Frontal cortex (tissue), 4 donors: ENCODE results near the gene NHSL2. TPM values are rescaled to one million over a fixed set of nuclear protein-coding genes. Genes with fewer than 3 reads are reported as not detected.
A peak's percentile ranks its signal among the peaks of the same experiment; 100 is the strongest.
"Not testable (repeated sequence)": the region's sequence is repeated elsewhere in the genome, so short reads cannot be mapped to it uniquely, and the experiment has no call there.

Source experiments
- DNase-seq, 2 donors: peaks; one replicate each; pipeline ENCODE4 v3.0.0; 2012; ENCODE audit warnings: low spot score in 2 of 2
- FAIRE-seq: peaks from 2 replicates; lab custom pipeline; 2012; peaks lifted over from hg19 to GRCh38; lab: Jason Lieb, UNC
- total RNA-seq: library from RNA; depleted of rRNA; stranded (reverse); fragments of >200 nt; gene quantifications from one replicate; pipeline ENCODE4 v1.2.3, GENCODE V29; 2014
- donor health status: control.
- donor health status: control.
- donor health status: control.

The NHSL2 gene
- total RNA-seq, 1 donor from 2014 or later: 0.82 TPM

GRCh38 chrX:71919886-71920285 lies 9.2 kb downstream of the NHSL2 start:
- FAIRE-seq (no peak), DNase-seq (no peak)

DNA sequence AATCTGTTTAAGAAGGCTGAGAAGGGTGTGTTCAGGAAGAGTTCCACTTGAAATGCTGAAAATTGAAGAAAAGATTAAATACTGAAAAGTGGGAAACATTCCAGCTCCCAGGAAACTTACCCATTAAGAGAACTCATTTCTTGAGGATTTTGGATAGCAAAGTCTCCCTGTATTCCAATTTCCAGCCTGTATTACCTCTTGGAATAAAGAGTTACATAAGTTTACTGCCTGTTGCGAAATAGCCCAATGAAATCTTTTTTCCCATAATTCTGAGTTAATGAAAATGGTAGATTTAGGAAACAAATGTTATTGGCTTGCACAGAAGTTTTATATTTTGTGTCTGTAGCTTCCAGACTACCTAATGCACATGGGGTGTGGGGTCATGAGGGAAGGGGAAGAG lies 12.0 kb downstream of the NHSL2 start:
- DNase-seq (no peak), FAIRE-seq (no peak)

DNA sequence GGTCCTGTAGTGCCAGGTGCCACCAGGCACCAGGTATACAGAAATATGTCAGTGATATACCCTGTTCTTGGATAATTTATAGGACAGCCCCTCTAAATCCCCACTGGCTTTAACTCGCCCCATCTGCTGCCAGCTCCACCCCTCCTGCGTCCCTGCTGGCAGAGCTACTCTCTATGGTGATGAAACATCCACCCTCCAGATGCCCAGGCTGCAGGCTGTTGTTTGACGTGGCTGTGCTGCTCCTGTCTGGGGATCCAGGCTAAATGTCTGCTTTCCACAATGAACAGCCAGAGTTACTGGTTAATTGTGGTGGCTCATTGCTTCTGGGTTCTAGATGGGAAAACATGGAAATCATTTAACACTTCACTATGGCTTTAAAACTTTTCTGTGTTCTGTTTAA lies 12.9 kb downstream of the NHSL2 start:
- no peak for DNase-seq
- FAIRE-seq: no peak

DNA sequence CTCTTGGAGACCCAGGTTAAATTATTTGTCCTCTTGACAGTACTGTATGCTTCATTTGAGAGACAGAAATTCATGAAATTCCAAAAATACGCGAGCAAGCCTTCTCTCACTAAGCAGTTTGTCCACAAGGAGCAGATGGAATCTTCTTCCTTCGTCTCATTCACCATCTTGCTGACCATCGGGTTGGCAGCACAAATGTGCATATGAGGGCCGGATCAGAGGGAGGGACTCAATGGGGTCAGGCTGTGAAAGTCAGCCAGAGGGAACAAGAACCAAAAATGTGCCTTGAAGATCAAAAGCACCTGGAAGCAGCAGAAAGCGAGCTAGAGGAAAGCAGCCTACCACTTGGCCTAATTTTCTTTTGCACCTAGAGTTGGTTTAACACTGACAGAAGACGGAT lies 16.4 kb downstream of the NHSL2 start:
- DNase-seq (no peak), FAIRE-seq (no peak)

- FAIRE-seq (no peak), DNase-seq (no peak)
Measured at GRCh38 chrX:71928856-71929255, 18.2 kb downstream of the NHSL2 start.

- no peak for FAIRE-seq
Measured at GRCh38 chrX:71930298-71930697, 19.7 kb downstream of the NHSL2 start.

DNA sequence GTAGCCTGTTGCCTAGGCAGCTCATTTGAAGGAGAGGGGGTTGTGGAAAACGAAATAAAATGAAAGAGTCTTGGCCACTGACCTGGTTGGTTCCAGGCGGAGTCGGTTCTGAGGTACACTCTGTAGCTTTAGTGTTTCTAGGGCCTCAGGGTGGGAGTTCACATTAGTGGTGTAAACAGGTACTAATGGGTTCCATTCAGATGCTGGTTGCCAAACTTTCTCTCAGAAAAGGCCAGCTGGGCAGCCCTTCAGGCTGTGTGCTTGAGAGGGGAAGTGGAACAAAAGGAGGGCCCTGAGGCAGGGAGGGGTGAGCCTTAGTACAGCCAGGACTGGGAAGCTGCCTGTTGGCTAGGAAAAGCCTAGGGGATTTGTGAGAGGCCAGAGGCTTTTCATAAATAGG lies 24.8 kb downstream of the NHSL2 start:
- FAIRE-seq (no peak), DNase-seq (no peak)

More at GRCh38 chrX:71930298-71930697, 19.7 kb downstream of the NHSL2 start:
- no peak for DNase-seq

DNA sequence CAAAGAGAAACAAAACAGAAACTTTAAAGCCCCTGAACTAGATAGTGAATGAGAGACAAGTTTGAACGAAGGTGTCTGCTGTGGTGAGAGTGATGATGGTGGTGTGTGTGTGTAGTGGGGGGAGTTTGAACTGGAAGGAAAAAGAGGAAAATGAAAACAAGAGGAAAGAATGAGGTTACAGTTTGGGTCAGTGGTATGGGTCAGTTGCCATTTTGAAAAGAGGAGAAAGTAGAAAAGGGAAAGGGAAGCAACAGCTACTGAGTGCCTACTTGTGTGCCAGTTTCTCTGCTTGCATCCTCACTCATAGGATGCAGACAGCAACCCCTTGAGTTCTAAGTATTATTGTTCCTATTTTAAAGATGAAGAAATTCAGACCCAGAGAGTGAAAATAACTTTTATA lies 26.0 kb downstream of the NHSL2 start:
- FAIRE-seq: no peak
- DNase-seq: no peak

DNA sequence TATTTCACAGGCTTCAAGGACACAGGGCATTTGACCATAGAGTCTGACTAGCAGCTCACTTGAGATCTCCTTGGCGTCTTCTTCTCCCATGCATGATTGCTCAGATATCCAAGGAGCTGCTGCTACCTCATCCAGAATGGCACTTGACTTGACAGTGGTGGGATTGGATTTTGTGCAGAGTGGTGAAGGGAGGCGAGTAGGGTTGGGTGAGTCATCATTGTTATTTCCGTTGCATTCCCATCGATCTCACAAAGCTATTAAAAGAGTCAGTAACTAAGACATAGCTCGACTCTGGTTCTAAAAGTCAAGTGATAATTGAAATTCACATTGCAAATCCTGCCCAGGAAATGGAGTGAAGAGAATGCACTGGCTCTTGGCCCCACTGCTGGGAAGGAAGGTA lies 27.7 kb downstream of the NHSL2 start:
- FAIRE-seq: no peak
- no peak for DNase-seq

GRCh38 chrX:71941145-71941544 lies 30.5 kb downstream of the NHSL2 start:
- FAIRE-seq: no peak
- DNase-seq: no peak

GRCh38 chrX:71941776-71942175 lies 31.1 kb downstream of the NHSL2 start:
- FAIRE-seq (no peak), DNase-seq (peak in 1 of 2 donors; percentile 14)

DNA sequence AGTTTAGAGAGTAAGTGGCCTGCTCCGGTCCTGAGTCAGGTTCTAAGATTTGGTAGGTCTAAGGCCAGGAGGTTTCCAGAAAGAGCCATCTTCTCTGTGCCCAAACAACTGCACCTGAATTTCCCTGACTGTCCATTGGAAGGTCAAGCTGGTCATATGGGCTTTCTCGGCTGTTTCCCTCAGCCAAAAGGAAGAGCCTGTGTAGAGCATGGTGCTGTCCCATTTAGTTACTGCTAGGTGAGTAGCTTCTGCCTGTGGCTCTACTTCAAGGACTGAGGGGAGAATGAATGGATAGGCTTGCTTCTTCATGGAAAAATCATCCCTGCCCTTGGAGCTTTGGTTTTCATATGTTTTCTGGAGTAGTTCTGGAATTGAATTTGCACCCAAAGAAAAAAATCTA lies 33.7 kb downstream of the NHSL2 start:
- no peak for DNase-seq

DNA sequence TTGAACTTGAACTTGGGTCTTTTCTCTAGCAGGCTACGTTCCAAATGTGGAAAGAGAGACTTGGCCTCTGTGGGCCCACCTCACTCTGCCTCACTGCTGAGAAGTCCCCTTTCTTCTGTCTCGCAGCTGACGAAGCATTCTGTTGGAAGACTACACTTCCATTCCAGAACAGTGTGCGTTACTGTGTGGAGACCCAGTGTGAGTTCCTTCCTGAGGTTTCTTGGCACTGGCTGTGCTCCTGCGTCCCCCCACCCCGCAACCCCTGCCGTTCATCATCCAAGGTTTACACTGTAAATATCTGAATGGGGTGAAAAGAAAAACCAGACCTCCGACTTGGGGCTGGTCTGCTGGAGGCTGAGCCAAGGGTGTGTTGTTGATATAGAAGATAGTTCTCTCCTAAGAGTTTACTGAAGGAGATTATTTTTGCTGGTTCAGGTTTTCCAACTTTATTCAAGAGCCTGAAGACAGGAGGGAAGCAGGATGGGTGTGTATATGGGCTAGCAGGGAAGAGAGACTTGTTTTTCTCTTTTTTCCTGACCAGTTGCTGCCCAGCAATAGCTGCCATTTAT lies 34.7 kb downstream of the NHSL2 start:
- FAIRE-seq (no peak), DNase-seq (no peak)

More for the DNA sequence above, 33.7 kb downstream of the NHSL2 start:
- FAIRE-seq: no peak

GRCh38 chrX:71949363-71949762 lies 38.7 kb downstream of the NHSL2 start:
- FAIRE-seq (no peak), DNase-seq (no peak)

DNA sequence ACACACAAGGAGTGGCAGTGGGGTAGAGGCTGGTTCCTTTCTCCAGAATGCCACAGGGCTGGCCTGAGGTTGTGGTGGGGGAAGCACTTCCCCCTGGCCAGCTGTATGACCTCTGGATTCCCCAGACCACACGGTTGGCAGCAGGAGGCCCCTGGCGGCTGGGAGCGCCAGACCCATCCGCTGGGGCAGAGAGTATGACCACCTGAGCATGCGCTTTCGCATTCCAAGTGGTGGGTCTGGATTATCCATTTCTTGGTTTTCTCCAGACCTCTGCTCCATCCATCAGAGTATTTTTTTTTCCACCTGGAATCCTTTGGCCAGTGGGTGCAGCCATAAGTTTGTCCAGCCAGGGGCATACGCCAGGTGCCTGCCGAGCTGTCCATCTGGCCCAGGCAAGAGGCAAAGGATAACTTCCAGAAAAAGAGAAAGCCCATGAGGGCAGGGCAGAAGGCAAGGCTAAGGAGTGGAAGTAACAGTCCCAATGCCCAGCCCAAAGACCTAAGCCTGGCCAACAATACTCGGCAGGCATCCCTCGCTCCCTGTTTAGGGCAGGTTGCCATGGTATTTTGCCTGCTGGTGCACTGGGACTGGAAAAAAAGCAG lies 39.3 kb downstream of the NHSL2 start:
- DNase-seq (no peak), FAIRE-seq (no peak)

DNA sequence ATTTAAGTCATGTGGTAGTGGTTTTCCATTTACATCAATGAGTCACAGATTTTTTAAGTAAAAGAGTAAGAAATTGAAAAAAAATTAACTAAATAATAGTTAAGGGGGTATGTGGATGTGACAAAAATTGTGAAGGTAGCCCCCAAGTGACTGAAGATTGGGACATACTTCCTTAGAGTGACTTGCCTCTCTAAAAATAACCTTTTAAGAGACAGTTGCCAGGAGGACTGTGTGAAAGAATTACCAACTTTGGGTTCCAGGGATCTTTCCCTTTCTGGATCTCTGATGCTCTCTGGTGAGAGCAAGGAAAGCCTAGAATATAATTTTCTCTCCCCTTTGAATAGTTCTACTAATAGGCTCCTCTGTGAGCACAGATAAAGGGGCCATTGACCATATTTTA lies 42.7 kb downstream of the NHSL2 start:
- FAIRE-seq: no peak

DNA sequence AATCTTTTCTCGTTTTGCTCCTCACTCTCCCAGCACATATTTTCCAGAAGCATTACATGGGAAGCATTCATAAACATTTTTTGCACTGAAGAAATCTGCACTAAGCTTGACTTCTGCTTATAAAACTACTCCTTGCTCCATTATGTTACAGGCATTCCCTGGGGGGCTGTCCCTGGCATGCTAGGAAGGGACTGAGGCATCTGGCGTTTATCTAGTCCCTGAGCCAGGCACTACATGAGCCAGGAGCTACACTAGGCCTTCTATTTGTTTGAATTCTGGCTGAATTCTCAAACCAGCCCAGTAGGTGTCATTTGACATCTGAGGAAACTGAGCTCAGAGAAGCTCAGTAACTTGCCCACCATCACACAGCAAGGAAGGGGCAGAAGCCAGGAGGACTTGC lies 43.3 kb downstream of the NHSL2 start:
- DNase-seq: no peak

More for the DNA sequence above, 42.7 kb downstream of the NHSL2 start:
- DNase-seq: no peak

DNA sequence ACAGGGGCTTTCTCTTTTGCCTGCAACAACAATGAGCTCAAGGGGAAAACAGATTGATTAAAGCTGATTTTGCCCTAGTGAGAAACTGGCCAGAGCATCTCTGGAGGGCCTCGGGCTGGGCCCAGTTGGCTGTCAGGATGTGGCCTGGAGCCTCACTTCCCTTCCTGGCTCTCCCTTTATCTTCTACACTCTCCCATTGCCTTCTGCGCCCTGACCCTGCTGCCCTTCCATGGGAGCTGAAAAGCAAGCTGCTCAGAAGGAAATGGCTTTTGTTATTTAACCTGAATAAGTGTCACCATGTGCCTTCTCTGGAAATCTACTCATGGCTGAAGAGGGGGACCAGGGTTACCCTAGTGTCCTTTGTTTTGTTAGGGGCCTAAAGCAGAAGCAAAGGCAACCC lies 43.8 kb downstream of the NHSL2 start:
- no peak for FAIRE-seq

More for the DNA sequence above, 43.3 kb downstream of the NHSL2 start:
- no peak for FAIRE-seq

GRCh38 chrX:71955530-71956120 lies 45.0 kb downstream of the NHSL2 start:
- DNase-seq (no peak), FAIRE-seq (no peak)

More for the DNA sequence above, 43.8 kb downstream of the NHSL2 start:
- DNase-seq: no peak

DNA sequence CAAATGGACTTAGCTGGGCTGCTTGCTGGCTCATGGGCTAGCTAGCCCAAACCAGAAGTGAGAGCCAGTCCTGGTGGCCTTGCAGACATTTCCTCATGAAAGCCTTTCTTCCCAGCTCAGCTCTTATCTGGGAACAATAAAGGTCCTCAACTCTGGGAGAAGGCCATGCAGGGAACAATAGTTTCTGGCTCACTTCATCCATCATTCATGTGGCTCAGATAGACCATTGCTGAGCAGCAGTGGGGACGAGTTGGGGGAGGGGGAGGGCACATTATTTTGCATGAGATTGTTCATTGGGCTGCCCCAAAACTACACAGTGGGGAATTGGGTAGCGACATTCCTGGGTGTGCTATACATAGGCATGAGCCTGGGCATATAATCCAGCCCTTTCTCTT lies 47.6 kb downstream of the NHSL2 start:
- FAIRE-seq (no peak), DNase-seq (no peak)

DNA sequence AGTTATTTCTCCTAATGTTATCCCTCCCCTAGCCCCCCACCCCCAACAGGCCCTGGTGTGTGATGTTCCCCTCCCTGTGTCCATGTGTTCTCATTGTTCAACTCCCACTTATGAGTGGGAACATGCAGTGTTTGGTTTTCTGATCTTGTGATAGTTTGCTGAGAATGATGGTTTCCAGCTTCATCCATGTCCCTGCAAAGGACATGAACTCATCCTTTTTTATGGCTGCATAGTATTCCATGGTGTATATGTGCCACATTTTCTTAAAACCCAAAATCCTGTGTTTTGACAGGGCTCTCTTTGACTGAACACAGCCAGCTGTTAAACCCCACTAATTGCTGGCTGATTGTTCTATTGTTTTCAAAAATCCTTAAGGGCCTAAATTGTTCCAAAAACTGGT lies 53.5 kb downstream of the NHSL2 start:
- DNase-seq, FAIRE-seq: not testable (repeated sequence)

DNA sequence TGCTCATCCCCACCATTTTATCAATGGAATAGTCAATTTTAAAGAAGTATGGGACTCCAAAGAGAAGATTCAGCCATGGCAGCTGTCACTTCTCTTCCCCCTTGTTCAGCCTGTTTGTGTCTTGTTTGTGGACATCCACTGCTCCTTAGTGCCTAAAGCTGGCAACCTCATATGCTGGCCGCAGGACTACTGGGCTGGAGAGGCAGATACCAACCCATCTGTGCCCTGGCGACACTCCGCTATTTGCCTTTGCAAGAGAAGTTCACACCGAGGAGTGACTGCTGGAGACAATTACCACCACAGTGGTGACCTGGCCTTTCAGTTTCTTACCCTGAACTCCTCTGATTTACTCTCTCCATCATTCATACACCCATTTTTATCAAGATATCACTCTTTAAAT lies 64.3 kb downstream of the NHSL2 start:
- no peak for DNase-seq

More for the DNA sequence above, 64.3 kb downstream of the NHSL2 start:
- FAIRE-seq: no peak
